HG02938 (cell line): ENCODE data around the gene HEATR5B.

Experiments used
- ATAC-seq: cut with Tn5 transposase; IDR thresholded peaks from one replicate; pipeline ENCODE4 v1.9.1; 2021; ENCODE audit warnings: mild to moderate bottlenecking, moderate library complexity; ENCODE audit not compliant: unreplicated experiment

HEATR5B gene

GRCh38 chr2:37083873-37084794 lies at the start of gene HEATR5B, which contains the start of gene GPATCH11:
Gene HEATR5B (minus strand): TSS chr2:37084372. CDS start chr2:37083414, 958 bp downstream.
Gene GPATCH11 (plus strand): TSS chr2:37084518. CDS start chr2:37088382, 3,864 bp downstream.
- ATAC-seq = peak; percentile 78

- no peak for ATAC-seq
Measured at GRCh38 chr2:37132914-37133313, 48.7 kb upstream of the HEATR5B start.

GRCh38 chr2:37125416-37125815 lies 41.2 kb upstream of the HEATR5B start:
- no peak for ATAC-seq

- no peak for ATAC-seq
Measured at GRCh38 chr2:37119157-37119556, 35.0 kb upstream of the HEATR5B start.

GRCh38 chr2:37117566-37117965 lies 33.4 kb upstream of the HEATR5B start:
- no peak for ATAC-seq

GRCh38 chr2:37111958-37112357 lies 27.8 kb upstream of the HEATR5B start:
- no peak for ATAC-seq

- no peak for ATAC-seq
Measured at GRCh38 chr2:37110306-37111212, 26.4 kb upstream of the HEATR5B start.

- no peak for ATAC-seq
Measured at GRCh38 chr2:37109523-37109922, 25.4 kb upstream of the HEATR5B start.

- ATAC-seq = no peak
Measured at GRCh38 chr2:37105150-37105549, 21.0 kb upstream of the HEATR5B start.

GRCh38 chr2:37104178-37104577 lies 20.0 kb upstream of the HEATR5B start:
- ATAC-seq = no peak

GRCh38 chr2:37102588-37102987 lies 18.4 kb upstream of the HEATR5B start:
- no peak for ATAC-seq

GRCh38 chr2:37100054-37100453 lies 15.9 kb upstream of the HEATR5B start:
- ATAC-seq = no peak

GRCh38 chr2:37098416-37099118 lies 14.4 kb upstream of the HEATR5B start:
- ATAC-seq = no peak

- ATAC-seq = no peak
Measured at GRCh38 chr2:37096568-37096967, 12.4 kb upstream of the HEATR5B start.

- peak; percentile 51 for ATAC-seq
Measured at GRCh38 chr2:37091873-37092272, 7.7 kb upstream of the HEATR5B start.

- ATAC-seq = peak; percentile 90
Measured at GRCh38 chr2:37090019-37090477, 5.9 kb upstream of the HEATR5B start.

GRCh38 chr2:37085731-37086147 lies 1.6 kb upstream of the HEATR5B start:
- ATAC-seq = no peak

- ATAC-seq = no peak
Measured at GRCh38 chr2:37084797-37085196, 625 bp upstream of the HEATR5B start.

- no peak for ATAC-seq
Measured at GRCh38 chr2:37080689-37081088, 3.5 kb downstream of the HEATR5B start.

- no peak for ATAC-seq
Measured at GRCh38 chr2:37080266-37080665, 3.9 kb downstream of the HEATR5B start.

- no peak for ATAC-seq
Measured at GRCh38 chr2:37070931-37071330, 13.2 kb downstream of the HEATR5B start.
